Stimulated activated CD8-positive, alpha-beta memory T cell treated with anti-CD3 and anti-CD28 coated beads, Interleukin-4, amount 100 ng/mL, for 1 hour (primary cell): Measurements from ENCODE around the gene SPACA6.
A peak's percentile ranks its signal among the peaks of the same experiment; 100 is the strongest.

Experiments
- DNase-seq, 2 donors: peaks; one replicate each; pipeline ENCODE4 v3.0.0-alpha.2; 2020; ENCODE audit warnings: low read depth in 2 of 2, low spot score in 1 of 2

Gene SPACA6

GRCh38 chr19:51688671-51689571 lies 4.2 kb upstream of the SPACA6 start:
- DNase-seq = no peak

- no peak for DNase-seq
Observed at GRCh38 chr19:51689751-51690453, 3.2 kb upstream of the SPACA6 start.

GRCh38 chr19:51690454-51691073 lies 2.6 kb upstream of the SPACA6 start:
- no peak for DNase-seq

GRCh38 chr19:51691074-51691583 lies 2.0 kb upstream of the SPACA6 start:
- DNase-seq = no peak

- no peak for DNase-seq
Observed at GRCh38 chr19:51691584-51692428, 1.3 kb upstream of the SPACA6 start.

- DNase-seq = no peak
Observed at GRCh38 chr19:51692468-51692867, 662 bp upstream of the SPACA6 start.

- no peak for DNase-seq
Observed at GRCh38 chr19:51693819-51694218, 689 bp downstream of the SPACA6 start.

- no peak for DNase-seq
Observed at GRCh38 chr19:51694318-51695085, 1.4 kb downstream of the SPACA6 start.

- DNase-seq = no peak
Observed at GRCh38 chr19:51695088-51695487, 2.0 kb downstream of the SPACA6 start.

GRCh38 chr19:51695702-51696315 lies 2.7 kb downstream of the SPACA6 start:
- DNase-seq = no peak

- no peak for DNase-seq
Observed at GRCh38 chr19:51696606-51697005, 3.5 kb downstream of the SPACA6 start.

GRCh38 chr19:51697169-51697776 lies 4.1 kb downstream of the SPACA6 start:
- DNase-seq = no peak

- DNase-seq = no peak
Observed at GRCh38 chr19:51698296-51698695, 5.2 kb downstream of the SPACA6 start.

GRCh38 chr19:51699170-51699569 lies 6.0 kb downstream of the SPACA6 start:
- no peak for DNase-seq

GRCh38 chr19:51701468-51702100 lies 8.5 kb downstream of the SPACA6 start:
- no peak for DNase-seq

- DNase-seq = peak in 1 of 2 donors; percentile 14
Observed at GRCh38 chr19:51702103-51702824, 9.1 kb downstream of the SPACA6 start.

GRCh38 chr19:51702825-51703574 lies 9.9 kb downstream of the SPACA6 start:
- no peak for DNase-seq
